ENCODE data around the gene ZBTB34. TPM values are rescaled to one million over a fixed set of nuclear protein-coding genes. Genes with fewer than 3 reads are reported as not detected.
"Not testable (repeated sequence)": the region's sequence is repeated elsewhere in the genome, so short reads cannot be mapped to it uniquely, and the experiment has no call there.

Gene ZBTB34
- total RNA-seq, 4 donors from 2014 or later, result 12.0 to 13.8 (median 13.1) TPM

- intact Hi-C loops (cut with DNase I; ENCODE audit: low total_unique reads), result no loop called here
- TF ChIP-seq POLR2A (IDR thresholded peaks at IDR 0.05) (no peak), CTCF (IDR thresholded peaks at IDR 0.05) (no peak)
- H3K4me3 ChIP-seq (ENCODE audit: low read depth, poor library complexity, severe bottlenecking), result no peak overlapping the region
- 43 to 51% methylated on average over 2 of the region's 2 CpGs for WGBS, 2 donors
- DNase-seq (ENCODE audit: low spot score in 2 of 2), result no peak
Measured at GRCh38 chr9:126822278-126822677, 38.2 kb upstream of the ZBTB34 start.

- intact Hi-C loops (cut with DNase I; ENCODE audit: low total_unique reads), result no loop called here
- no peak for DNase-seq (ENCODE audit: low spot score in 2 of 2)
- 81 to 90% methylated on average over 1 of the region's 1 CpG for WGBS, 2 donors
- TF ChIP-seq POLR2A (IDR thresholded peaks at IDR 0.05) (no peak), CTCF (IDR thresholded peaks at IDR 0.05) (no peak)
- H3K4me3 ChIP-seq (ENCODE audit: low read depth, poor library complexity, severe bottlenecking), result no peak overlapping the region
Measured at GRCh38 chr9:126822873-126823272, 37.6 kb upstream of the ZBTB34 start.

- H3K4me3 ChIP-seq (ENCODE audit: low read depth, poor library complexity, severe bottlenecking); intact Hi-C loops (cut with DNase I; ENCODE audit: low total_unique reads); DNase-seq (ENCODE audit: low spot score in 2 of 2): not testable (repeated sequence)
- 92 to 96% methylated on average over 7 of the region's 7 CpGs for WGBS, 2 donors
Measured at GRCh38 chr9:126824052-126824451, 36.4 kb upstream of the ZBTB34 start.

- WGBS, 2 donors, result 93 to 98% methylated on average over 7 of the region's 7 CpGs
- no peak for TF ChIP-seq CTCF (IDR thresholded peaks at IDR 0.05)
- TF ChIP-seq POLR2A (IDR thresholded peaks at IDR 0.05), result no peak
- intact Hi-C loops (cut with DNase I; ENCODE audit: low total_unique reads), result no loop called here
- H3K4me3 ChIP-seq (ENCODE audit: low read depth, poor library complexity, severe bottlenecking), result no peak overlapping the region
- no peak for DNase-seq (ENCODE audit: low spot score in 2 of 2)
Measured at GRCh38 chr9:126827227-126827626, 33.2 kb upstream of the ZBTB34 start.

GRCh38 chr9:126829035-126829434 lies 31.4 kb upstream of the ZBTB34 start:
- TF ChIP-seq POLR2A (IDR thresholded peaks at IDR 0.05), result no peak
- TF ChIP-seq CTCF (IDR thresholded peaks at IDR 0.05), result no peak
- 85 to 100% methylated on average over 1 of the region's 1 CpG for WGBS, 2 donors
- intact Hi-C loops (cut with DNase I; ENCODE audit: low total_unique reads), result no loop called here
- no peak for DNase-seq (ENCODE audit: low spot score in 2 of 2)
- no peak overlapping the region for H3K4me3 ChIP-seq (ENCODE audit: low read depth, poor library complexity, severe bottlenecking)

GRCh38 chr9:126830827-126831226 lies 29.6 kb upstream of the ZBTB34 start:
- DNase-seq (ENCODE audit: low spot score in 2 of 2), result no peak
- TF ChIP-seq CTCF (IDR thresholded peaks at IDR 0.05) (no peak), POLR2A (IDR thresholded peaks at IDR 0.05) (no peak)
- intact Hi-C loops (cut with DNase I; ENCODE audit: low total_unique reads), result no loop called here
- WGBS, 2 donors, result 86 to 93% methylated on average over 3 of the region's 3 CpGs
- no peak overlapping the region for H3K4me3 ChIP-seq (ENCODE audit: low read depth, poor library complexity, severe bottlenecking)
